Memory B cell (primary cell): ENCODE results near the gene TM2D3.
A peak's percentile ranks its signal among the peaks of the same experiment; 100 is the strongest.

Source experiments
- ATAC-seq: fragments of 150-1000 bp; cut with Tn5 transposase; 2 replicates; pipeline ENCODE4 v1.10.0; 2021; ENCODE audit warnings: low read depth, mild to moderate bottlenecking, moderate library complexity
- DNase-seq, 2 donors: peaks; one replicate each; pipeline ENCODE4 v3.0.0; 2022; ENCODE audit warnings: low spot score in 2 of 2
- H3K27ac Mint-ChIP-seq: one replicate; pipeline ENCODE4 v1.8.0; 2022; ENCODE audit warnings: mild to moderate bottlenecking, moderate library complexity, mixed read lengths
- H3K27me3 Mint-ChIP-seq: one replicate; pipeline ENCODE4 v1.8.0; 2022; ENCODE audit warnings: mixed read lengths
- H3K36me3 Mint-ChIP-seq: one replicate; pipeline ENCODE4 v1.8.0; 2022; ENCODE audit warnings: mild to moderate bottlenecking, mixed read lengths
- H3K4me1 Mint-ChIP-seq: one replicate; pipeline ENCODE4 v1.8.0; 2022; ENCODE audit warnings: mixed read lengths
- H3K4me3 Mint-ChIP-seq: one replicate; pipeline ENCODE4 v1.8.0; 2022; ENCODE audit warnings: mild to moderate bottlenecking, moderate library complexity, mixed read lengths
- H3K9me3 Mint-ChIP-seq: one replicate; pipeline ENCODE4 v1.8.0; 2022; ENCODE audit warnings: mixed read lengths

The TM2D3 gene

DNA sequence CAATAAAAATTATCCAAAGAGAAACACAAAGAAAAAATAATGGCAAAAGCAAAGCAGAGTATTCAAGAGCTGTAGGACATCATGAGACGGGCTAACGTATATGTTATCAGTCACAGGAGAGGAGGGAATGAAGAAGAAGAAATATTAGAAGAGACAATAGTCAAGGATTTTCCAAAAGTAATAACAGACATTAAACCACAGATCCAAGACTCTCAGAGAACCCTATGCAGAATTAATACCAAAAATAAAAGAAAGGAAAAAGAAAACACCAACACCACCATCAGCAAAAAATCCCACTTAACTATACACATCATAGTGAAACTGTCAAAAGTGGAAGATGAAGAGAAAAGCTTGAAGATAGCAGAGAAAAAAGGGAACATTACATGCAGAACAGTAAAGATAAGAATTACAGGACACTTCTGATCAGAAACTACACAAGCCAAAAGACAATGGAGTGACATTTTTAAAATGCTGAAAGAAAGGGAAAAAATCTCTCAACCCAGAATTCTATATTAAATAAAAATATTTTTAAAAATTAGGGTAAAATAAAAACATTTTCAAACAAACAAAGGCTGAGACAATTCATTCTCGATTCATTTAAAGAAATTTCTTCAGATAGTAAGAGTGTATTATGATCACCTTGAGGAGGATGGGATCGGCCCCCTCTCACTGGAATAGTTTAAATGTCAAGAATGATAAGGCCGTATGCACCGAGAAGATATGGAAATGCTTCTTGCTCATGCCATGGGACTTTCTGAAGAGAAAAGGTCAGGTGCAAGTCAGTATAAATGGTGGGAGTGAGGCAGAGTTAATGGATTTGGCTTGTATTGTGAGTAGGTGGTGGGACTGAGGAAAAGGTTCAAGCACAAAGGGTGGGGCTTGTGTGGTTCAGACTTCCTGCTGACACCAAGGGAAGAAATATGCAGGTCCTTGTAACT is 28.5 kb downstream of the TM2D3 start:
- H3K4me3 Mint-ChIP-seq: no peak overlapping the region
- H3K9me3 Mint-ChIP-seq: peaks cover 8% of the 10 kb centered on the region
- H3K4me1 Mint-ChIP-seq: peaks cover 7% of the 10 kb centered on the region
- peaks cover 42% of the 10 kb centered on the region for H3K36me3 Mint-ChIP-seq
- no peak overlapping the region for H3K27ac Mint-ChIP-seq
- no peaks in the 10 kb centered on the region for H3K27me3 Mint-ChIP-seq
- no peak for ATAC-seq
- DNase-seq: no peak

DNA sequence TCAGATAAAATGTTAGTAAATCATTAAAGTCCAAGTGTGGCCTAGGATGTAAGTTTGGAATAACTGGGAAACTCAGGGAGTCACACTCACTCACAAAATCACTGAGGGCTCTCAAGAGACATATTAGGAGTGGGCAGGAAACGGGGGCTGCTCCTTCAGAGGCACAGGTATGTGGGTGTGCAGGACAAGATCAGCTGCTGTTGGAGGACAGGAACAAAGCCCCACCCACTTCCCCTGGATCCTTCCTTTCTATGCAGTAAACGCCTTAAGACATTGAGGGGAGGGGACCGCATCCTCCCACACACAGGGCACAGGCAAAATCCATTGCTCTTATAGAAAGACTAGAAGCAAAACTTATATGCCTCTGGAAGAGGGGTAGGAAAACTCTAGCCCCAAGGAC is 30.2 kb downstream of the TM2D3 start:
- H3K4me3 Mint-ChIP-seq: no peak overlapping the region
- peak overlapping the region; percentile 47 for H3K27ac Mint-ChIP-seq
- H3K9me3 Mint-ChIP-seq: peaks cover 8% of the 10 kb centered on the region
- DNase-seq (no peak), ATAC-seq (no peak)
- peaks cover 7% of the 10 kb centered on the region for H3K4me1 Mint-ChIP-seq
- no peaks in the 10 kb centered on the region for H3K27me3 Mint-ChIP-seq
- H3K36me3 Mint-ChIP-seq: peaks cover 46% of the 10 kb centered on the region

DNA sequence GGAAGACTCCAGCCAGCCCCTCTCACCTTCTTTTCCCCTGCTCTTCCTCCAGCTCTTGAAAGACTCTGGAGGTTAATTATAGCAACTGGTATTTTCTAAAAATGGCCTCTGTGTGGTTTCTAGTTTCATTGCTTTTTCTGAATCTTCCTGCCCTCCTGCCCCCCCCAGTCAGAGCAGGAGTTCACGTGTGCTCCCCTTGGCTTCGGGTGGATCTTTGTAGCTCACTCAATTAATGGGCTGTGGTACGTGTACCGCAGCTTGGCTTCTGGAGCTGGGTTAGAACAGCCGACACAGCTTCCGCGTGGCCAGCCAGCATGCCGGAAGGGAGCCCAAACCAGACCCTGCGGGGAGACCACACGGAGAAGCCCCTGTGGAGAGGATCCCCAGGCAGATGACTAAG is 31.5 kb downstream of the TM2D3 start:
- Mint-ChIP-seq H3K27ac (no peak overlapping the region), H3K4me1 (peaks cover 6% of the 10 kb centered on the region)

DNA sequence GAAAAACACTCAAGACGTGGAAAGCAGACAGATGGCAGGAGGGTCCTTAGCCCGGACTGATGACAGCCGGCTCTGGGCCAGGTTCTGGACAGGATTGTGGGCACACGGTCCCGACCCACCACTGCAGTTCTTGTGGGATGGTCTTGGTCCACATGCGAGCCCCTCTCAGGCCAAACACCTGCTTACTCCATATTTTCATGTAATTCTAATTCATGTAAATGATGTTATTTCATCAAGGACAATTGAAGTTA is 32.6 kb downstream of the TM2D3 start:
- ATAC-seq: no peak
- Mint-ChIP-seq H3K4me3 (no peak overlapping the region), H3K27me3 (no peaks in the 10 kb centered on the region), H3K9me3 (peaks cover 8% of the 10 kb centered on the region), H3K27ac (no peak overlapping the region), H3K36me3 (peaks cover 36% of the 10 kb centered on the region), H3K4me1 (peaks cover 4% of the 10 kb centered on the region)
- DNase-seq: no peak

More for the DNA sequence above, 31.5 kb downstream of the TM2D3 start:
- Mint-ChIP-seq H3K27me3 (no peaks in the 10 kb centered on the region), H3K4me3 (no peak overlapping the region), H3K9me3 (peaks cover 8% of the 10 kb centered on the region), H3K36me3 (peaks cover 41% of the 10 kb centered on the region)
- DNase-seq: no peak
- ATAC-seq: no peak

DNA sequence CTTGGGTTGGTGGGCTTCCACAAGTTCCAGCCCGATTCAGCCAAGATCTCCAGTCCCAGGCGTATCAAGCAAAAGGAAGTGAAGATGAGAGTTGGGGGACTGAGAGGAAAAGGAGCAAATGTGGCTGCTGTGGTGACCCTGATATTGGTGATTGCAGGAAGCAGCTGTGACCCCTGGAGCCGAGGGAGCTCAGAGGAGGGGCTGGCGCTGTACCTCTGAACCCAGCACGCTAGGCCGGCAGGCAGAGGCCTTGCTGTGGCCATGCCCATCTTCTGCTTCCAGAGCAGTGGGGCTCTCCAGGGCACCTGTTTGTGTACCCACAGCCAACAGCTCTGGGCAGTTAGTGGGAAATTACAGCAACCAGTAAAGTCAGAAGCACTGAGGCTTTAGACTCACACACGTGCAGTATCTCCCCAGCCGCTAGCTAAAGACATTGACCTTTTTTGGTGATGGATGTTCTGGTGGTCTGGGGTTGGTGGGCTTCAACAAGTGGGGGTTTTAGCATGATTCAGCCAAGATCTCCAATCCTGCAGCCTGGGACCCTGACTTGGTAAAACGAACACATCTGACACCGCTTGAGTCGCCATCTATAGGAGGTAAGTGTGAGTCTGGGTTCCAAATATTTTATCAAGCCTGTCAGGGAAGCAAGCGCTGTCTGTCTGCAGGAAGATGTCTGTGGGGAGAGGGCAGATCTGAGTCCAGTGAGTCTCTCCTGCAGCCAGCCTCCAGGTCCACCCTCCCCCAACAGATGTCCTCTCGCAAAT is 33.1 kb downstream of the TM2D3 start:
- Mint-ChIP-seq H3K9me3 (peaks cover 8% of the 10 kb centered on the region), H3K27me3 (no peaks in the 10 kb centered on the region), H3K36me3 (peaks cover 31% of the 10 kb centered on the region), H3K4me3 (no peak overlapping the region), H3K27ac (no peak overlapping the region), H3K4me1 (peaks cover 4% of the 10 kb centered on the region)
- ATAC-seq (no peak), DNase-seq (no peak)

DNA sequence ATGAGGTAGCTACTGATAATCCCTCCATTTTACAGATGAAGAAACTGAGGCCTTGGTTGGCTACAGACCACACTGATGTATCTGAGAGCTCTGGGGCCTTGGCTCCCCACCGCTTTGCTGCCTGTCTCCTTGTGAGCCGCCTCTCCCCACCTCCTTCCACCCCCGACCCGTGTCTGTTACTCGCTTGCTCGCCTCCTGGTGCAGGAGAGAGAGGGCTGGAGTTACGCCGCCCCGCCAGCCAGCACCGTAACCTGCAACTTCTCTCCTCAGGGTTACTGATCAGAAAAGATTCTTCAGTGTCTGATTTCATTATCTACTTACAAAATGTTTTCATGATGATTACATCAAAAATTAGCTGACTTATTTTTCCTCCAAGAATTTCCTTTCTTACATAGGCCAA is 34.1 kb downstream of the TM2D3 start:
- ATAC-seq (no peak), DNase-seq (no peak)
- H3K27ac Mint-ChIP-seq: no peak overlapping the region
- peaks cover 1% of the 10 kb centered on the region for H3K9me3 Mint-ChIP-seq
- peaks cover 22% of the 10 kb centered on the region for H3K36me3 Mint-ChIP-seq
- no peak overlapping the region for H3K4me3 Mint-ChIP-seq
- no peaks in the 10 kb centered on the region for H3K27me3 Mint-ChIP-seq
- no peaks in the 10 kb centered on the region for H3K4me1 Mint-ChIP-seq

DNA sequence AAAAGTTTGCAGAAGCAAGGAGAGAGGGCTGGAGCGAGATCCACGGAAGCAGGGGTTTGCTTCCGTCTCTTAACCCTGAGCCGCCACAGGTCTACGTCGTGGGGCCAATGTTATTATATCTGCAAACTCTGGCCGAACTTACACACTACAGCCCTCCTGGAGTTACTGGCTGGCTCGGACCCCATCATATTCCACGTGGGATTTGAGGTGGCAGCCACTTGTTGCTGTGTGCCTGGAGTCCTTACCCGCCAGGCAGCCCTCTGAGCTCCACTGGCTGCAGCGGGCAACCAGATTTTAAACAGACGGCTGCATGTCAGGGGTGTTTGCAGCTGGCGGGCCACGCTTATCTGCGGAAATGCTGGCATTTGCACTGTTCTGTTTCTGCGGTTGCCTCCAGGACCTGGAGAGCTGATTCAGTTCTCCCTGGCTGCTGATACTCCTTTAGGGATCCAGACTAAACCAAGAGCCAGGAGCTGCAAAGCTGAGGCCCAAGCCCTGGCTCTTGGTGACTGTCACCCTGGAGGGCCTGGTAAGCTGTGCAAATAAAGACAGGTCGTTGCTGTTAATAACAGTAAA is 34.7 kb downstream of the TM2D3 start:
- no peaks in the 10 kb centered on the region for H3K4me1 Mint-ChIP-seq
- no peak for DNase-seq
- H3K4me3 Mint-ChIP-seq: no peak overlapping the region
- H3K36me3 Mint-ChIP-seq: peaks cover 18% of the 10 kb centered on the region
- no peaks in the 10 kb centered on the region for H3K9me3 Mint-ChIP-seq
- no peaks in the 10 kb centered on the region for H3K27me3 Mint-ChIP-seq
- ATAC-seq: no peak
- H3K27ac Mint-ChIP-seq: peak overlapping the region; percentile 32

DNA sequence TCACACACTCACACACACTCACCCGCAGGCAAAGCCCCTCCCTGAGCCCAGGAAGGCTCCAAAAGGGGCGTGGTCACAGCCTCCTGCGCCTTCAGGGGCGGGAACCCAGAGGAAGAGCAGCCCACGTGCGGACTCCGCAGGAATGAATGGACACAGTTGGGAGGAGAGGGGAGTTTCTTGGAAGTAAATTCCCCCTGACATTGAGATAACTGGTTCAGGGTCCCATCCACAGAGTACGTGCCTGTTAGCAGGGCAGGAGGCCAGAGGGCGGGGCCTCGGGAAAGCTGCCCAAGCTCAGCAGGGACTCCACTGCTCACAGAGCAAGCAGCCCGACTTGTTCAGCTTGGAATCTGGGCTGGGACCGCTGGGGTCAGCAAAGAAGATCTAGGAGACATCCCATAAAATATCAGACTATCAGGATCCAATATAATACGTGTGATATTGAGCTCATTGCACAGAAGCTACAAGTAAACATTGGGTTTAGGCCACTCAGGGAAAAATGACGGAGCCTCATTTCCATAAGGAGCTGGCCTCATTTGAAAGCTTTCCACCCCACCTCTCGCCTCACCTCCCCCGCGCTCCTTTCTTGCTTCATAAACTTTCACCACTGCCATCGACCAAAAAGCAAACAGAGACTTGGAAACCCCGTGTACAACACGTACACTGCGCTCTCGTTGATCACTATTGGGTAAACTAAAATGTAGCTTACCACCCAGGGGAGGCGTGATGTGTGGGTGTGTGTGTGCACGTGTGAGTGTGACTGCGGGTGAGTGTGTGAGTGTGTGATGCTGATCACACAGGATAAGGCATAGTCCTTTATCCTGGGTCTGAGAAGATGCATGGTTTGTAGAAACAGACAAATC is 36.0 kb downstream of the TM2D3 start:
- no peaks in the 10 kb centered on the region for H3K4me1 Mint-ChIP-seq
- no peak for DNase-seq
- H3K9me3 Mint-ChIP-seq: no peaks in the 10 kb centered on the region
- H3K36me3 Mint-ChIP-seq: peaks cover 12% of the 10 kb centered on the region
- no peak overlapping the region for H3K27ac Mint-ChIP-seq
- H3K4me3 Mint-ChIP-seq: no peak overlapping the region
- ATAC-seq: no peak
- H3K27me3 Mint-ChIP-seq: no peaks in the 10 kb centered on the region

DNA sequence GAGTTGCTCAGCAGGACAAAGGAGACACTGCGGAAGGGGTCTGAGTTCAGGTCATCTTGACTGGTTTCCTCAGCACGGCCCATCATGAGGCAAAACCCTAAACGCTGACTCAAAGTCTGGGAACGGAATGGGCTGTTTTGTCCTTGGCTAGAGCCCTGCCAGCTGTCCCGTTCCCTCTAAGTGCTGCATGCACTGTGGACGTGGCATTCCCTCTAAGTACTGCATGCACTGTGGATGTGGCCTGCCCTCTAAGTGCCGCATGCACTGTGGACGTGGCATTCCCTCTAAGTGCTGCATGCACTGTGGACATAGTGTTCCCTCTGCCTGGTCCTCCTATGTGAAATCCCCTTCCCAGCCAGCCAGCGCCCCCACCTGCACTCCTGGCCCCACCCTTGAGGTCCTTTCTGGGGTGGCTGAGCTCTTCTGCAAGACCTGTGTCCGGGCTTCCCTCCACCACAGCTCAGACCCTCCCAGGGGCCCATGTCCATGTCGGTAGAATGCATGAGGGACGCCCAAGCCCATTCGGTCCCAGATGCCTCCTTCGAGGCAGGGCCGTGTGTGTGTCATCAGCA is 36.7 kb downstream of the TM2D3 start:
- Mint-ChIP-seq H3K36me3 (peaks cover 12% of the 10 kb centered on the region), H3K9me3 (no peaks in the 10 kb centered on the region), H3K4me3 (no peak overlapping the region), H3K4me1 (no peaks in the 10 kb centered on the region), H3K27ac (no peak overlapping the region), H3K27me3 (no peaks in the 10 kb centered on the region)
- DNase-seq: no peak
- ATAC-seq: no peak

DNA sequence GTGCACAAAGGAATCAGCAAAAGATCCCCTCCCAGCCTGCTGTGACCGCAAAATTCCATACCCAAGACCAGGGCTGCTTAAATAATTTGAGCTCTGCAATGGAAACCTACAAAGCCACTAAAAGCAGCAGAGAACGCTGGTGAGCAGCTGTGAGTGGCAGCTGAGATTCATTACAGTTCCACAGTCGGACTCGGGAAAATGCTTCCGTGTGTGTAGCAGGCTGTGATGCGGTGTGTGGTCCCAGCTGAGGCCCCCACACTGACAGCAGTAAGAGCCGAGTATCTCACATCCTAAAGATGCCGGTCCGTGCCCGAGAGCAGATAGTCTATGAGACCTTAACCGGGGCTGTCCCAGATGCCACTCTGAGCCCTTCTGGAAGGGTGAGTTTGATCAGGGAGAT is 37.4 kb downstream of the TM2D3 start:
- H3K36me3 Mint-ChIP-seq: peaks cover 7% of the 10 kb centered on the region

DNA sequence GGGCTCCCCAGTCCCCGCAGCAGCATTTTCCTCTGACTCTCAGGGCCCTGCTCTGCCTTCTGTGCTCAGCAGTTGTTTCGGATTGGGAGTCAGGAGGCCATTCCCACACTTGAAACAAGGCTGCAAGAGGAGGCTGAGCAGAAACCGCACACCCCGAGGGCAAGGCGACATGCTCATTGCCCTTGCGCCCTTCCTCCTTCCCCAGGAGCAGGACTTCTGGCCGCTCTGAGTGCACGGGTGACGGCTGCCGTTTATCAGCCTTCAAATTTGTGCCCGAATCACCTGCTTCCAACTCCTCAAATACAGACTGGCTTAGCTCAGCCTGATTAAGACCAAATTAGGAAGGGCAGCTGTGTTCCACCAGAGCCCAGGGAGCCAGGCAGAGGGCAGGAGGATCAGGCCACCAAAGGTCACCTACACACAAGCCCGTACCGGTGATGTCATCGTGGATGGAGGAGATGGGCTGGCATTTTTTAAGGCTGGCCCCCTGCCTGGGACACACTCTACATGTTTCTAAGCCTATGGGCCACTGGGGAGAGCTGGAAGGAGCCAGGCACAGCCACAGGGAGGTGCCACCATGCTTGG is 38.1 kb downstream of the TM2D3 start:
- H3K27me3 Mint-ChIP-seq: no peaks in the 10 kb centered on the region
- H3K4me3 Mint-ChIP-seq: no peak overlapping the region
- peaks cover 7% of the 10 kb centered on the region for H3K36me3 Mint-ChIP-seq
- no peak for DNase-seq
- H3K4me1 Mint-ChIP-seq: no peaks in the 10 kb centered on the region
- no peak overlapping the region for H3K27ac Mint-ChIP-seq
- no peaks in the 10 kb centered on the region for H3K9me3 Mint-ChIP-seq
- no peak for ATAC-seq

More for the DNA sequence above, 37.4 kb downstream of the TM2D3 start:
- no peak for DNase-seq
- H3K4me1 Mint-ChIP-seq: no peaks in the 10 kb centered on the region
- no peaks in the 10 kb centered on the region for H3K9me3 Mint-ChIP-seq
- no peak overlapping the region for H3K4me3 Mint-ChIP-seq
- H3K27me3 Mint-ChIP-seq: no peaks in the 10 kb centered on the region
- no peak overlapping the region for H3K27ac Mint-ChIP-seq
- ATAC-seq: no peak

DNA sequence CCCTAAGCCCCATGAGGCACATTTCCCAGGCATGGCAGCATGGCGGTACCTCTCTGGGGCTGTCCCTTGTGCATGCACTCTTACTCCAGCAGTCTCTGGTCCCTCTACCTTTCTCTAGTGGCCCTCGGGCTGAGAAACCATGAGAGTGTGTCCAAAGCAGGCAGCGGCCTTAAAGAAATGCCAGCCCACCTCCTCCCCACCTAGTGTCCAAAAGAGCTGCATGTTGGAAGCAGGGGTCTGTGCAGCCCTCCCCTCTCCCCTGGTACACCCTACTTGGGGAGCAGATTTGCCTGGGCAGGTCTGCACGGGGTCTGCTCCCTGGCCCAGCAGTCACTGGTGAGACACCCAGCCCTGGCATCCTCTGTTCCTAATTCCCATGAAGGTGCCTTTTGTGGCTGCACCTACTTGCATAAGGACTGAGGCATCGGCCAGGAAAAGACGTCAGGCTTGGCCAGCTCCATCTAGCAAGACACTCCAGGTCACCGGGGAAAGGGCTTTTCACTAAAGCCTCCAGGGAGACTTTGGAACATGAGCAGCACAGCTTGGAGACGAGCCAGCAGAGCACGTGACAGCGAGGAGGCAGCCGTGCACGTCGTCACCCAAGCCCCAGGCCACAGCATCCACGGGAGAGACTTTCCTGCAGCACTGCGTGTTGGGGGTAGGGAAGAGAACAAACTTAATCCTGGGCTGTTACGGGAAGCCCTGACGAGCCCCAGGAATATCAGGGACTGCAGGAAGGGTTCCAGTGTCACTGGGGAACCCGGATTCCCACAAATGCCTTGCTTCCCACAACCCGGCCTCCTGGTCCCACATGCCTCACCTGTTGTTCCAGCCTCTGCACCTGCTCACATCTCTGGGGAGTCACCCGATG is 38.8 kb downstream of the TM2D3 start:
- ATAC-seq: no peak
- Mint-ChIP-seq H3K27ac (no peak overlapping the region), H3K9me3 (no peaks in the 10 kb centered on the region), H3K27me3 (no peaks in the 10 kb centered on the region), H3K4me1 (no peaks in the 10 kb centered on the region), H3K36me3 (peaks cover 4% of the 10 kb centered on the region), H3K4me3 (no peak overlapping the region)
- no peak for DNase-seq
